NB4 (cell line): ENCODE measurements around the gene CD27.
A peak's percentile ranks its signal among the peaks of the same experiment; 100 is the strongest.
"Not testable (repeated sequence)": the region's sequence is repeated elsewhere in the genome, so short reads cannot be mapped to it uniquely, and the experiment has no call there.

Source experiments
- DNase-seq: peaks from one replicate; pipeline ENCODE4 v3.0.0; 2010; ENCODE audit warnings: low read depth
- H3K4me3 ChIP-seq: one replicate; pipeline ENCODE4 v1.5.1; 2011; ENCODE audit warnings: mild to moderate bottlenecking, low read depth, low read length, moderate library complexity
- MYC ChIP-seq: IDR thresholded peaks from 2 replicates; pipeline ENCODE4 v1.6.1; 2011; ENCODE audit warnings: low read depth, low read length
- POLR2A ChIP-seq: IDR thresholded peaks from 2 replicates; pipeline ENCODE4 v1.6.1; 2011; ENCODE audit warnings: mild to moderate bottlenecking; ENCODE audit not compliant: insufficient read length; ENCODE audit errors: extremely low read depth
- TF ChIP-seq, protein P1 (sequence below): IDR thresholded peaks from 2 replicates; pipeline ENCODE4 v1.6.1; 2011; ENCODE audit warnings: low read depth, low read length
- TF ChIP-seq, protein P2 (sequence below): IDR thresholded peaks from one replicate; pipeline ENCODE4 v1.5.1; 2012; ENCODE audit warnings: low read depth, low read length

Gene CD27

DNA sequence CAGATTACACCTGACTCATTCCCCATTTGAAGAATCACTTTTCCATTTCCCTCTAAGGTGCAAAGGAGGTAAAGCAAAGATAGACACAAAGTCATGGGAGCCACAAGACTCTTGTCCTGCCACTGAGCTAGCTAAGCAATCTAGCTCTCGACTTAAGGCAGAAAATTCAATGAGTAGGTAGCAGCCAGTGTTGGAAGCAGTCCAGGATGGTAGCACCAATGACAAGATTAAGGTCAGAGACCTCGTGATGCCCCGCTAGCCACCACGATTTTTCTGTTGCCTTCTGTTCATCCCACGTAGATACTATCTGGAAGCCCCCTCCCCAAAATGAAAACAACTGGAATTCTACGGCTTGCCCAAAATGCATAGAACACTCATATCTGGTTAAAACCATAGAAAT lies 24.3 kb downstream of the CD27 start:
- H3K4me3 ChIP-seq = peak overlapping the region; percentile 84
- DNase-seq = no peak
- TF ChIP-seq, protein P1, sequence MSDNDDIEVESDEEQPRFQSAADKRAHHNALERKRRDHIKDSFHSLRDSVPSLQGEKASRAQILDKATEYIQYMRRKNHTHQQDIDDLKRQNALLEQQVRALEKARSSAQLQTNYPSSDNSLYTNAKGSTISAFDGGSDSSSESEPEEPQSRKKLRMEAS = no peak
- TF ChIP-seq MYC = no peak
- TF ChIP-seq, protein P2, sequence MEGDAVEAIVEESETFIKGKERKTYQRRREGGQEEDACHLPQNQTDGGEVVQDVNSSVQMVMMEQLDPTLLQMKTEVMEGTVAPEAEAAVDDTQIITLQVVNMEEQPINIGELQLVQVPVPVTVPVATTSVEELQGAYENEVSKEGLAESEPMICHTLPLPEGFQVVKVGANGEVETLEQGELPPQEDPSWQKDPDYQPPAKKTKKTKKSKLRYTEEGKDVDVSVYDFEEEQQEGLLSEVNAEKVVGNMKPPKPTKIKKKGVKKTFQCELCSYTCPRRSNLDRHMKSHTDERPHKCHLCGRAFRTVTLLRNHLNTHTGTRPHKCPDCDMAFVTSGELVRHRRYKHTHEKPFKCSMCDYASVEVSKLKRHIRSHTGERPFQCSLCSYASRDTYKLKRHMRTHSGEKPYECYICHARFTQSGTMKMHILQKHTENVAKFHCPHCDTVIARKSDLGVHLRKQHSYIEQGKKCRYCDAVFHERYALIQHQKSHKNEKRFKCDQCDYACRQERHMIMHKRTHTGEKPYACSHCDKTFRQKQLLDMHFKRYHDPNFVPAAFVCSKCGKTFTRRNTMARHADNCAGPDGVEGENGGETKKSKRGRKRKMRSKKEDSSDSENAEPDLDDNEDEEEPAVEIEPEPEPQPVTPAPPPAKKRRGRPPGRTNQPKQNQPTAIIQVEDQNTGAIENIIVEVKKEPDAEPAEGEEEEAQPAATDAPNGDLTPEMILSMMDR = no peak
- no peak for TF ChIP-seq POLR2A

DNA sequence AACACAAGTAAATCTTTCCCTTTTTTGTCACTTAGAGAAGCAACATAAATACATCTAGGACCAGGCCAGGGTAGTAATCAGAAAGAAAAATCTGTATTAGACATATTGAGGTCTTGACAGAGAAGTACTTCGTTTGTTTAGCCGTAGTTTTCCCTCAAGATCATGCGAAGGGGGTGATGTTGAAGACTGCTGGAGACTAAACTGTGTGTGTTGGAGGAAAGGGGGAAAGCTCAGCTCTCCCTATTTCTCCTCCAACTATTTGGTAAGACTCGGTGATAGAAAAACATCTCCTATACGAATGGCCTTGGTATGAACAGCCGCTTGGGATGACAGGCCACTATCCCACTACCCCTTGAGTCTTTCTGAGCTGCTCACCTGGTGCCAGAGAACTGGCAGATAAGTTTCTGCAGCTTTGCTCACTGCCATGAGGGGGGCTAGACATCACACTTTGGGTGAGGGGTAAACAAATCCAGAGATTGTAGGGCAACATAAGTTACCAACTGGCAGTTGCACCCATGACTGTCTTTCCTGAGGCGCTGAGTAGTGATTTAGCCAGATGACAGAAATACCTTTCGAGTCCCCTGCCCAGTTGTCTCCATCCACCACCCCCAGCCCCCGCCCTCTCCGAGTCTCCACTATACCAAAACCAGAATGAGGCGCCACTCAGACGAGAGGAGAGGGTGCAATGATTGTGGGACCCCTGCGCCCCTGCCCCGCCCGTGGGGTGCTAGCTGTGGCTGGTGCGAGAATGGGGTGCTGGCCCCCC lies 25.0 kb downstream of the CD27 start:
- DNase-seq = no peak
- H3K4me3 ChIP-seq = peak overlapping the region; percentile 84
- TF ChIP-seq POLR2A = no peak
- TF ChIP-seq MYC = no peak
- TF ChIP-seq, protein P1 = no peak
- TF ChIP-seq, protein P2 = no peak

DNA sequence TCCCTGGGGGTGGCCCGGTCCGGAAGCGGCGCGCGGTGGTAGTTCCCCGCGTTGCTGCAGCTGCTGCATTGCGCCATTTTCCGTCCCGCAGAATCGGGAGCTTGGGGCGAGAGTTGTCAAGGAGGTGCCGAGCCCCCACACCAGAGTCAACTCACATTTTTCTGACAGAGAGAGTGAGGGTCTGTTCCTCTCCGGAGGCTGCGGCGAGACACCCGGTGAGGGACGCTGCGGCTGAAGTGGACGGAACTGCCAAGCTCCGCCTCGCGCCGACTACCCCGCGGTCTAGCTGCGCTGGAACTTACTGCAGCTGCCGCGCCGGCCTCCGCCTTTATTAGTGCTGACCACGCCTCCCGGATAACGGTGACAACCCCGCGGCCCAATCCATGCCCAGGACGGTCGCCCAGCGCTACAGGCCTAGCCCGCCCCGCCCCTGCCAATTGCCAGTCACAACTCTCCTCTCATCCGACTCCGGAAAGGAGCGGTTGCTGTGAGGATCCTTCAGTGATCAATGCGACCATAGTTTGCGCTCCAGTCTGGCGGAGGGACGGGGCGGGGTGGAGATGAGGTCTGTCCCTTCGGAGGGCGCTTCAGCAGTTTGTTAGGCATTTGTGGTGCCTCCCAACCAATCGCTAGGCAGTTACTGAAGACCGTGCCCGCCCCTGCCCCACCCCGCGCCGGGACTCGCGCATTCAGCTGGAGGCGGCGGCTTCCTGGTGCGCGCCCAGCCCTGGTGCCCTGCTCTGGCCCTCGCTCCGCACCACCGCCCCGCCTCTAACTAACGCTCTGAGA lies 25.8 kb downstream of the CD27 start, which contains the start of gene VAMP1:
Gene VAMP1, minus strand, starts transcription at position 303 of the 789 bp plus-strand sequence. Its CDS starts 146 bp downstream, at position 157.
- TF ChIP-seq, protein P2 = no peak
- TF ChIP-seq, protein P1 = 0 out of 2 replicates have a peak, but pooled peaks have one; percentile 9
- TF ChIP-seq POLR2A = peak; percentile 99
- TF ChIP-seq MYC = peak; percentile 57
- H3K4me3 ChIP-seq = peak within 1 kb of the TSS; percentile 84

DNA sequence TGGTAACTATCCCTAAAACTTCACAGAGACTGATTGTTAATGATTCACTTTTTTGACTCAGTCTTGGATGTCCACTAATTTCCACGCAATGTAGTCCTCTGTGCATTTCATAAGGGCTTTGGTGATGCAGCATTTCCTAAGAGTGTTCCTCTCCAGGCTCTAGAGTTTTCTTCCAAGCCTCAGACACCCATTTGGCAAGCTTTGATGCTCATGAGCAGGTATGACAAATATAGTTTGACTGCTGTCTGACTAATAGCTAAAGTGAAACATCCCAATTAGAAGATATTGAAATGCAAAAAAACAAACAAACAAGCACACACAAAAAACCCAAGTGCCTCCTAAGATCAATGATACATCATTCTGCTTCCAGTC lies 27.2 kb downstream of the CD27 start:
- TF ChIP-seq POLR2A (no peak), MYC (no peak)
- TF ChIP-seq, protein P2 = no peak
- TF ChIP-seq, protein P1 = no peak
- H3K4me3 ChIP-seq = no peak overlapping the region
- no peak for DNase-seq

More for the DNA sequence above, 25.8 kb downstream of the CD27 start, which contains the start of gene VAMP1:
- DNase-seq = peak; percentile 99

DNA sequence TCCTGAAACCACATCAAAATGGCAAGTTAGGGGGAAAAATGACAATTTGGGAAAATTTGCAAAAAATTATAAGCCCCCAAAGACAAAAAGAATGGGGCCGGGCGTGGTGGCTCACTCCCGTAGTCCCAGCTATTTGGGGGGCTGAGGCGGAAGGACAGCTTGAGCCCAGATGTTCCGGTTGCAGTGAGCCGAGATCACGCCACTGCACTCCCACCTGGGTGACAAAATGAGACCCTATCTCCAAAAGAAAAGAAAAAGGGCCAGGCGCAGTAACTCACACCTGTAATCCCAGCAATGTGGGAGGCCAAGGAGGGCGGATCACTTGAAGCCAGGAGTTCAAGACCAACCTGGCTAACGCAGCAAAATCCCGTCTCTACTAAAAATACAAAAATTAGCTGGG lies 27.7 kb downstream of the CD27 start:
- H3K4me3 ChIP-seq = no peak overlapping the region
- no peak for TF ChIP-seq POLR2A
- TF ChIP-seq, protein P1 = no peak
- TF ChIP-seq, protein P2 = no peak
- TF ChIP-seq MYC = no peak
- no peak for DNase-seq

DNA sequence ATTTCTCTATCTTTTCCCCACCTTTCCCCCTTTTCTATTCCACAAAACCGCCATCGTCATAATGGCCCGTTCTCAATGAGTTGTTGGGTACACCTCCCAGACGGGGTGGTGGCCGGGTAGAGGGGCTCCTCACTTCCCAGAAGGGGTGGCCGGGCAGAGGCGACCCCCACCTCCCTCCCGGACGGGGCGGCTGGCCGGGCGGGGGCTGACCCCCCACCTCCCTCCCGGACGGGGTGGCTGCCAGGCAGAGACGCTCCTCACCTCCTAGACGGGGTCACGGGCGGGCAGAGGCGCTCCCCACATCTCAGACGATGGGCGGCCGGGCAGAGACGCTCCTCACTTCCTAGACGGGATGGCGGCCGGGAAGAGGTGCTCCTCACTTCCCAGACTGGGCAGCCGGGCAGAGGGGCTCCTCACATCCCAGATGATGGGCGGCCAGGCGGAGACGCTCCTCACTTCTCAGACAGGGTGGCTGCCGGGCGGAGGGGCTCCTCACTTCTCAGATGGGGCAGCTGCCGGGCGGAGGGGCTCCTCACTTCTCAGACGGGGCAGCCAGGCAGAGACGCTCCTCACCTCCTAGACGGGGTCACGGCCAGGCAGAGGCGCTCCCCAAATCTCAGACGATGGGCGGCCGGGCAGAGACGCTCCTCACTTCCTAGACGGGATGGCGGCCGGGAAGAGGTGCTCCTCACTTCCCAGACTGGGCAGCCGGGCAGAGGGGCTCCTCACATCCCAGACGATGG lies 30.6 kb downstream of the CD27 start:
- not testable (repeated sequence) for H3K4me3 ChIP-seq, DNase-seq
